Endothelial cell of umbilical vein (primary cell): ENCODE measurements around the gene MT1B. TPM values are rescaled to one million over a fixed set of nuclear protein-coding genes. Genes with fewer than 3 reads are reported as not detected.

Source experiments
- BruUV-seq: library from RNA; stranded (reverse); fragments of 400-500 nt; replicated peaks from 2 replicates; lab custom pipeline; 2021; lab: Mats Ljungman, UMichigan
- CTCF ChIA-PET: fragments of 300-600, 350-600 bp; sonication (Branson Sonifier 250); formaldehyde crosslinking; loops from one replicate; lab custom pipeline; 2021; ENCODE audit warnings: antibody characterized with exemption, inconsistent platforms; lab: Charles Lee
- POLR2A ChIA-PET: fragments of 300-600, 350-600 bp; sonication (Branson Sonifier 250); formaldehyde crosslinking; loops from one replicate; lab custom pipeline; 2021; ENCODE audit warnings: antibody characterized with exemption, inconsistent platforms; lab: Charles Lee
- DNase-seq: peaks from one replicate; pipeline ENCODE4 v3.0.0-alpha.2; 2011; ENCODE audit warnings: low read depth, low spot score
- FAIRE-seq: peaks from 2 replicates; lab custom pipeline; 2011; peaks lifted over from hg19 to GRCh38; lab: Jason Lieb, UNC
- H2AFZ ChIP-seq: 2 replicates; pipeline ENCODE4 v1.6.0; 2012; ENCODE audit warnings: low read depth, low read length, control low read depth, inconsistent platforms
- H3K27ac ChIP-seq: 2 replicates; pipeline ENCODE4 v1.5.1; 2011; ENCODE audit warnings: low read depth, mild to moderate bottlenecking, control low read depth, low read length, moderate library complexity; ENCODE audit not compliant: insufficient read depth
- H3K27me3 ChIP-seq, 2 experiments: 2 replicates each; pipeline versions ENCODE4 v1.6.0 to v1.6.1; 2011; ENCODE audit warnings: low read length in 2 of 2, mixed read lengths in 1 of 2; ENCODE audit not compliant: control insufficient read depth in 2 of 2, insufficient read depth in 2 of 2
- H3K36me3 ChIP-seq, 2 experiments: 2 replicates in 1 of 2; 3 replicates in 1 of 2; pipeline ENCODE4 v1.5.1; 2011; ENCODE audit warnings: low read length in 2 of 2, mild to moderate bottlenecking in 1 of 2, moderate library complexity in 1 of 2; ENCODE audit not compliant: control insufficient read depth in 2 of 2, insufficient read depth in 2 of 2; ENCODE audit errors: extremely low read depth in 1 of 2
- H3K4me1 ChIP-seq: 3 replicates; pipeline ENCODE4 v1.5.1; 2011; ENCODE audit warnings: mild to moderate bottlenecking, low read length; ENCODE audit not compliant: control insufficient read depth, insufficient read depth; ENCODE audit errors: extremely low read depth
- H3K4me2 ChIP-seq: 2 replicates; pipeline ENCODE4 v1.6.1; 2011; ENCODE audit warnings: low read length, control low read depth, mixed read lengths; ENCODE audit not compliant: insufficient read depth
- H3K4me3 ChIP-seq, 3 experiments: fragments of 200-600 bp in 1 of 3; sonication (generic), shearing (Covaris generic) in 1 of 3; replicated peaks in 1 of 3; 2 replicates each; pipeline ENCODE4 v1.5.1; 2011 to 2016; ENCODE audit warnings: control low read depth in 3 of 3, low read length in 3 of 3, mild to moderate bottlenecking in 2 of 3, inconsistent platforms in 1 of 3, low read depth in 1 of 3, moderate library complexity in 1 of 3; ENCODE audit not compliant: insufficient read depth in 1 of 3
- H3K79me2 ChIP-seq: 2 replicates; pipeline ENCODE4 v1.6.0; 2012; ENCODE audit warnings: low read length, inconsistent platforms; ENCODE audit not compliant: control insufficient read depth, insufficient read depth
- H3K9ac ChIP-seq: replicated peaks from 2 replicates; pipeline ENCODE3; 2011; ENCODE audit warnings: low read length, control low read depth; ENCODE audit not compliant: insufficient read depth; ENCODE audit errors: extremely low read depth
- H3K9me1 ChIP-seq: replicated peaks from 3 replicates; pipeline ENCODE4 v1.6.0; 2011; ENCODE audit warnings: mild to moderate bottlenecking, low read length; ENCODE audit not compliant: control insufficient read depth, insufficient read depth; ENCODE audit errors: extremely low read depth
- H3K9me3 ChIP-seq: replicated peaks from 2 replicates; pipeline ENCODE4 v1.5.1; 2012; ENCODE audit warnings: low read length, inconsistent platforms; ENCODE audit not compliant: control insufficient read depth, insufficient read depth
- H4K20me1 ChIP-seq: replicated peaks from 2 replicates; pipeline ENCODE3; 2011; ENCODE audit warnings: mild to moderate bottlenecking, low read length; ENCODE audit not compliant: control insufficient read depth, insufficient read depth; ENCODE audit errors: extremely low read depth
- CTCF ChIP-seq, 2 donors: IDR thresholded peaks; 1 replicate in 1 of 2; 2 replicates in 1 of 2; pipeline ENCODE4 v1.5.1; 2011; ENCODE audit warnings: low read length in 2 of 2, mild to moderate bottlenecking in 2 of 2, moderate library complexity in 2 of 2, control low read depth in 1 of 2, inconsistent platforms in 1 of 2, low read depth in 1 of 2; ENCODE audit not compliant: insufficient read depth in 1 of 2; ENCODE audit errors: extremely low read depth in 1 of 2
- EZH2 ChIP-seq: IDR thresholded peaks from 2 replicates; pipeline ENCODE4 v1.6.1; 2012; ENCODE audit warnings: borderline replicate concordance, low read depth, mild to moderate bottlenecking, moderate library complexity, low read length, inconsistent platforms; ENCODE audit not compliant: severe bottlenecking
- FOS ChIP-seq: IDR thresholded peaks from 2 replicates; pipeline ENCODE4 v1.6.1; 2011; ENCODE audit warnings: mild to moderate bottlenecking, low read length, moderate library complexity, borderline replicate concordance; ENCODE audit not compliant: insufficient read depth
- GATA2 ChIP-seq: IDR thresholded peaks from 2 replicates; pipeline ENCODE4 v1.7.0; 2011; ENCODE audit warnings: low read depth, mild to moderate bottlenecking, moderate library complexity, mixed read lengths, low read length; ENCODE audit not compliant: insufficient read length, insufficient read depth
- JUN ChIP-seq: IDR thresholded peaks from 2 replicates; pipeline ENCODE4 v1.6.1; 2011; ENCODE audit warnings: borderline replicate concordance, low read depth; ENCODE audit not compliant: insufficient read length, insufficient read depth
- MAX ChIP-seq: IDR thresholded peaks from 2 replicates; pipeline ENCODE4 v1.6.1; 2011; ENCODE audit not compliant: insufficient read depth, insufficient read length
- MYC ChIP-seq: IDR thresholded peaks from one replicate; pipeline ENCODE4 v1.6.1; 2011; ENCODE audit warnings: mild to moderate bottlenecking, low read depth, low read length
- POLR2A ChIP-seq: IDR thresholded peaks from 2 replicates; pipeline ENCODE4 v1.6.1; 2012; ENCODE audit warnings: low read depth, mild to moderate bottlenecking, control low read depth, low read length
- POLR2AphosphoS5 ChIP-seq: IDR thresholded peaks from 2 replicates; pipeline ENCODE4 v1.6.1; 2012; ENCODE audit warnings: low read depth, mild to moderate bottlenecking, control low read depth, low read length, moderate library complexity; ENCODE audit not compliant: insufficient read depth
- dilution Hi-C: fragments of 300-500 bp; cut with MboI; formaldehyde crosslinking; loops from one replicate; pipeline ENCODE4 v1.15.0; 2019; ENCODE audit warnings: low sequenced_read_pairs; ENCODE audit not compliant: extremely low pct_ligation_motif_present
- intact Hi-C: fragments of 100-400 bp; cut with micrococcal nuclease; formaldehyde crosslinking; loops from one replicate; pipeline ENCODE4 v1.10.0; 2022
- polyA plus RNA-seq, 4 experiments: library from polyadenylated mRNA; depleted of rRNA in 3 of 4; stranded (reverse) in 3 of 4; unstranded in 1 of 4; fragments of >200 nt; gene quantifications; 2 replicates each; pipeline versions ENCODE4 v1.2.1 to v1.2.3, GENCODE V29; 2011 to 2012; ENCODE audit warnings: missing spikeins in 1 of 4
- total RNA-seq: library from RNA; stranded (reverse); gene quantifications from 2 replicates; pipeline ENCODE4 v1.2.3, GENCODE V29; 2021

MT1B gene
- total and polyA plus RNA-seq, 2 donors (not counting 3 experiments of a cell fraction or from before 2014, with no cell fraction given) = not detected

GRCh38 chr16:56652600-56652999 lies 914 bp downstream of the MT1B start:
- Histone ChIP-seq H4K20me1 (no peaks in the 10 kb centered on the region), H3K4me2 (no peak overlapping the region), H3K4me1 (no peaks in the 10 kb centered on the region), H2AFZ (no peak overlapping the region), H3K9me3 (no peaks in the 10 kb centered on the region), H3K36me3 (no peaks in the 10 kb centered on the region), H3K79me2 (no peaks in the 10 kb centered on the region), H3K4me3 (no peak overlapping the region), H3K9ac (no peak overlapping the region), H3K27ac (no peak overlapping the region), H3K9me1 (no peaks in the 10 kb centered on the region), H3K27me3 (peaks cover 21 to 26% of the 10 kb centered on the region in 2 experiments)
- FAIRE-seq (no peak), DNase-seq (no peak)
- TF ChIP-seq POLR2AphosphoS5 (no peak), POLR2A (no peak), FOS (no peak), MAX (no peak), CTCF (IDR thresholded peaks at IDR 0.05; ENCODE audit: extremely low read depth in 1 of 2, insufficient read depth in 1 of 2, low read depth in 1 of 2, low read length in 2 of 2) (no peak), MYC (no peak), GATA2 (no peak), EZH2 (no peak), JUN (no peak)
- dilution Hi-C loops (no loop called here), intact Hi-C loops (no loop called here)
- no TSS peak for BruUV-seq
- ChIA-PET POLR2A (no interaction called here), CTCF (interaction anchor here (2.2 kb wide), 1 partner anchor 20 kb away, joined by 6 read pairs; no protein-coding TSS in a partner anchor)
